Choroid plexus epithelial cell (primary cell): ENCODE results near the gene STOML2.
A peak's percentile ranks its signal among the peaks of the same experiment; 100 is the strongest.

Experiments used
- DNase-seq: peaks from one replicate; pipeline ENCODE4 v3.0.0-alpha.2; 2010; ENCODE audit warnings: low read depth
- H3K4me3 ChIP-seq: 2 replicates; pipeline ENCODE4 v1.5.1; 2011; ENCODE audit warnings: low read depth, mild to moderate bottlenecking, control low read depth, low read length, moderate library complexity
- TF ChIP-seq, protein P1 (sequence below): conservative IDR thresholded peaks from 2 replicates; pipeline ENCODE4 v1.5.1; 2011; ENCODE audit warnings: low read depth, mild to moderate bottlenecking, control low read depth, inconsistent platforms, low read length, moderate library complexity

STOML2 gene

DNA sequence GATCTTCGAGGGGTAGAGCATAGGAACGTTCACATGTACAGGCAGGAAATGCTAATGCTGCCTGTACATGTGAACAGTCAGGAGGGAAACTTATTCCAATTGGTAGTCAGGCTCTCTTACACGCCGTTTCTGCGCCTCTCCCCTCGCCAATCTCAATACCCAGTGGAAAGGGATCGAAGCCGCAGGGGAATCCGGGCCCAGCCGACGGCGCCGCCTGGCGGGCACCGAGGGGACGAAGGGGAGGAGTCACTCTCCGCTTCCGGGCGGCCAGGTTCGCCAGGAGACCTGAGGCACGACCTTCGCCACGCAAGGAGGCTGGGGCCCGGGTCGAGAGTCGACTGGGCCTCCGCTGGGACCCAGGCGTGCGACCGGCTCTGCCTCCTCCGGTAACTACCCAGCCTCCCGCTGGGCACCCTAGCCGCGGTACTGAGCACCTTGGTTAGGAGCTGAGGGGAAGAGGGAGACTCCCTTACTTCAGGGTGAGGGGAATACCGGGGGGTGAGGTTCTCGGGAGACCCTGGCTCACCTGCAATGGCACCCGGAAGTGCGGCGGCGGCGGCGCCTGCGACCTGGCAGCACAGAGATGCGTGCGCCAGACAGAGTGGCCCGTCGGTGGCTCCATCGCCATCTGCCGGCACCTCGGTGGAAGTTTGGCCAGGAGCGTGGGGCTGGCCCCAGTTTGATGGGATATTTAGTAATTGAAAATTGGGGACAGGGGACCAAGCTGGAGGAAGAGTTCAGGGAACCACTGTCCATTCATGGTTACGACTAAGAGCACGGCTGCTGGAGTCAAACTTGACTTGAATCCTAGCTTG is 6.7 kb downstream of the STOML2 start, which contains the start of gene PIGO:
Gene PIGO, minus strand, starts transcription at position 557 of the 815 bp plus-strand sequence. CDS start 1,026 bp downstream, outside the sequence.
- peak; percentile 86 for DNase-seq
- TF ChIP-seq, protein P1, sequence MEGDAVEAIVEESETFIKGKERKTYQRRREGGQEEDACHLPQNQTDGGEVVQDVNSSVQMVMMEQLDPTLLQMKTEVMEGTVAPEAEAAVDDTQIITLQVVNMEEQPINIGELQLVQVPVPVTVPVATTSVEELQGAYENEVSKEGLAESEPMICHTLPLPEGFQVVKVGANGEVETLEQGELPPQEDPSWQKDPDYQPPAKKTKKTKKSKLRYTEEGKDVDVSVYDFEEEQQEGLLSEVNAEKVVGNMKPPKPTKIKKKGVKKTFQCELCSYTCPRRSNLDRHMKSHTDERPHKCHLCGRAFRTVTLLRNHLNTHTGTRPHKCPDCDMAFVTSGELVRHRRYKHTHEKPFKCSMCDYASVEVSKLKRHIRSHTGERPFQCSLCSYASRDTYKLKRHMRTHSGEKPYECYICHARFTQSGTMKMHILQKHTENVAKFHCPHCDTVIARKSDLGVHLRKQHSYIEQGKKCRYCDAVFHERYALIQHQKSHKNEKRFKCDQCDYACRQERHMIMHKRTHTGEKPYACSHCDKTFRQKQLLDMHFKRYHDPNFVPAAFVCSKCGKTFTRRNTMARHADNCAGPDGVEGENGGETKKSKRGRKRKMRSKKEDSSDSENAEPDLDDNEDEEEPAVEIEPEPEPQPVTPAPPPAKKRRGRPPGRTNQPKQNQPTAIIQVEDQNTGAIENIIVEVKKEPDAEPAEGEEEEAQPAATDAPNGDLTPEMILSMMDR, result peak; percentile 84
- peak within 1 kb of the TSS; percentile 100 for H3K4me3 ChIP-seq

GRCh38 chr9:35091536-35091935 is 11.4 kb downstream of the STOML2 start:
- no peak for DNase-seq

DNA sequence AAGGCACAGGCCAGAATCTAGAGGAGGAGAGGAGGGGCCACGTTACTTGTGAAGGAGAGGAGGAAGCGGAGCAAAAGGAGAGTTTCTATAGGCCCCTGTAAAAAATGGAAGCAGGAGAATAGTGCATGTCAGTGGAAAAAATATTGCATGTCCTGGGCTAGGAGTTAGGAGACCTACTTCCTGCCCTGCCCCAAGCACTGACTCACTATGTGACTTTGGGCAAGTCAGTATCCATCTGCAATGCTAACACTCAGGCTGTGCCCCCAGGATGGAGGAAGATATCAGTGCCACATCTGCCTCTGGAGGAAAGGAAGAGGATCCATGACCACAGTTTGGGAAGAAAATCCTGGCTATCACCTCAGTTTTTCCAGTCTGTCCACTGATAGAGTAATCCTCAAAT is 13.5 kb downstream of the STOML2 start:
- TF ChIP-seq, protein P1, result no peak
- no peak for DNase-seq
- no peak overlapping the region for H3K4me3 ChIP-seq

More at GRCh38 chr9:35091536-35091935, 11.4 kb downstream of the STOML2 start:
- H3K4me3 ChIP-seq, result no peak overlapping the region
- TF ChIP-seq, protein P1, result no peak

DNA sequence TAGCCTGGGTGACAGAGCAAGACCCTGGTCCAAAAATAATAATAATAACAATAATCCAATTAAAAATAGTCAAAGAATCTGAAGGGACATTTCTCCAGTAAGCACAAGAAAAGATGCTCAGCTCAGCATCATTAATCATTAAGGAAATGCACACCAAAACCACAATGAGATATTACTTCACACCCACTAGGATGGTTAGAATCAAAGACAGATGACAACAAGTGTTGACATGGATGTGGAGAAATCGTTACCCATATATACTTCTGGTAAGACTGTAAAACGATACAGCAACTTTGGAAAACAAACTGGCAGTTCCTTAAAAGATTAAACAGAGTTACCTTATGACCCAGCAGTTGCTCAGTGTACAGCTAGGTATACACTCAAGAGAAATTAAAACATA is 17.9 kb downstream of the STOML2 start:
- H3K4me3 ChIP-seq, result no peak overlapping the region
- TF ChIP-seq, protein P1, result no peak
- no peak for DNase-seq

DNA sequence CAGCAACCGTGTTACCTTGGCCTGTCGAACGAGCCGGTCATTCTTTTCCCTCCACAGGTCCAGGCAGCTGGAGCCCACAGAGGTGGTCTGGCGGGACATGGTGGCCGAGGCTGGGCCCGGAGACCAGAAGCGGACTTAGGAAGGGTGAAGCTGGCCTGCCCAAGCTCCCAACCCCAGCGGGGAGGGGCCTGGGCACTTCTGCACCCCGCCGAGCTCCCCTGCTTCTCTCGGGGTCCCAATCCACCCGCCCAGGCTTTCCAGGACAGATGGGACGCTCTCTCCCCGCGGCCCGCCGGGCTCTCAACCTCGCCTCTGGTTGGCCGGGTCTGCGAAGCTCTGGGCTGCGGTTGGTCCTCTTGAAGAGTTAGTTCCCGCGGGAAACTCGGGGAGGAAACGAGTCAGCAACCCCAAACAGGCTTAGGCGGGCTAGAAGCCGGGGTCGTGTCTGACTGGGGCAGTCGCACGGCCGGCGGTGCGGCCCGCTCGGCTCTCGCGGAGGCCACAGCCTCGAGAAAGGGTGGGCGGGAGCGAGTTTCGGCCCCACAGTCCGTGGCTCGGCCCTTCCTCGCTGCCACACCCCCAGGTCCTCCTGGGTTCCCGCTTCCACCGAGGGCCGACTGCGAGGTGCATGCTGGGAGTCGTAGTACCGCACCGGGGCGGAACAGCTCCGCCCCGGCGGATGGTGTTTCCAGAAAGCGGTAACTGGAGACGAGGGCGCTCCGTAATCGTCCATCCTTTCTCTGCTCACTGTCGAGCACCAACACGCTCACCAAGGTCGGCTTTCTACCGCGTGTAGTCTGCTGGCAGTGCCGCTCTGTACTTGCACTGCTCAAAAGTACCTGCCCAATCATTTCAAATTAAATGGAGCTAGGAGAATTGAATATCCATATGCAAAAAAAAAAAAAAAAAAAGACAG is 23.2 kb downstream of the STOML2 start, which contains the start of gene FANCG:
Gene FANCG, minus strand, starts transcription at position 517 of the 916 bp plus-strand sequence. Its CDS starts 418 bp downstream, at position 99.
- peak; percentile 96 for DNase-seq
- H3K4me3 ChIP-seq, result peak within 1 kb of the TSS; percentile 88
- TF ChIP-seq, protein P1, result no peak

DNA sequence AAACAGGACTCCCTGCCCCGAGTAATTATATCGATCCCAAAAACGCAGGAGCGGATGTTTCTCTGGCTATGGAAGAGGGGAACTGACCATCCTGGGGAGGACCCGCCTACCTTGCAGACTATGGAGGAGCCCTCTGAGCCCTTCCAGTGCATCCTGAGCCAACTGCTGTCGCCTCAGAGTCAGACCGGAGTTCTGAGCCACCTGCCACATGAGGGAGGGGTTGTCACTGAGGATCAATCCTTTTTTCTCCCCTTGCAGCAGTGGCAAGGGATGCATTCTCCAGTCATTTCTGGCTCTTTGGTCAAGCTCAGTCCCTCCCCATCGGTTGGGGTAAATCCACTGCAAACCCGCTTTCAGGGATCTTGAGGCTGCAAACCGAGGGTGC is 23.9 kb downstream of the STOML2 start:
- H3K4me3 ChIP-seq, result peak overlapping the region; percentile 88
- TF ChIP-seq, protein P1, result no peak
- no peak for DNase-seq
